OCI-M2 (cell line): ENCODE results near the gene IGFL2.
"Not testable (repeated sequence)": the region's sequence is repeated elsewhere in the genome, so short reads cannot be mapped to it uniquely, and the experiment has no call there.

ENCODE experiments used
- DNase-seq: peaks from one replicate; lab custom pipeline; 2025; ENCODE audit not compliant: unreplicated experiment; lab: John Stamatoyannopoulos, UW

The IGFL2 gene

DNA sequence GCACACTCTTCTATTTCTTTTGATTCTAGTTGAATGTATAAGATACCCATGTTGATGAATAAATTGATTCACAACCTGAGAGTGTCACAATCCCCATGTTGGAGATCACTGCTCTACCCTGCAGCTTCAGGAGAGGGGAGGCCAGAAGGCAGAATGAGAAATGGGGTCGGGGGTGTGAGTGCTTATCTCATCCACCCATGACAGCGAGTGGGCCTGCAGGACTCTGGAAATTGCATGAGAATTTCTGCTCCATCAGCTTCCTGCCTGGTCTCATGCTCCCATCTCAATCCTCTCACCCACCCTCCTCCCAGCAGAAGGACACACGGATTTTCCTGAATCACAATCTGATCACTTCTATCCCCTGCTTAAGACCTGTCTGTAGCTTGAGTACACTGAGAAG lies 58.6 kb downstream of the IGFL2 start:
- DNase-seq, result no peak

GRCh38 chr19:46207858-46208257 lies 59.8 kb downstream of the IGFL2 start:
- not testable (repeated sequence) for DNase-seq

GRCh38 chr19:46209051-46209450 lies 61.0 kb downstream of the IGFL2 start:
- DNase-seq, result no peak

DNA sequence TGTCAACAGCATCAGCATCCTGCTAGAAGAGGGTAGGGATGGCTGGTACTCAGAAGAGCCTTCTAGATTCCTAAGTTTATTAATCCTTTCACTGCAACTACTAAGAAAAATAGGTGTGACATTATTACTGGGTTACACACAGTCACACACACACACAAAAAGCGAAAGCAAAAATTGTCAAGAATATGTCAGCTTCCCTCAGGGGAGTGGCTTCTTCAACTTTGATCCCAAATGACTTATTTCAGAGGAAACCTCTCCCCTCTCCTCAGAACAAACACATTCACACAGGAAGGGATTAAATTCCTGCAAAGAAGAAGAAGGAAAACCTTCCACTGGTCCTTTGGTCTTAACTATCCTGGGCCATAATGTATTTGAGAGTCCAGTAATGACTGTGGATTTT lies 61.4 kb downstream of the IGFL2 start:
- DNase-seq, result no peak

DNA sequence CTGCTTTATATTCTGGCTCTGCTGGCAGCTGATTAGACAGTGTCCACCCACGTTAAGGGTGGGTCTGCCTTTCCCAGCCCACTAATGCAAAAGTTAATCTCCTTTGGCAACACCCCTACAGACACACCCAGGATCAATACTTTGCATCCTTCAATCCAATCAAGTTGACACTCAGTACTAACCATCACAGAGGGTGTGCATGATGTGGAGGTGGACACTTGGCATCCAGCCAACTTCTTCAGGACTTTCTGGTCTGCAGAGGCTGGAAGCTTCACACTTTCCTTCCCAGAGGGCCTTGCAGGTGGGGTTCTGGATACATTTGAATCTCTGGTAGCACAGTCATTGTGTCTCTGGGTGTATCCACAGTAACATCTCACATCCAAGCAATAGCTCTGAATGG lies 62.6 kb downstream of the IGFL2 start:
- DNase-seq, result no peak
